HG02678 (cell line): ENCODE data around the gene SGCD.

Experiments
- ATAC-seq: cut with Tn5 transposase; IDR thresholded peaks from one replicate; pipeline ENCODE4 v1.9.1; 2021; ENCODE audit warnings: mild to moderate bottlenecking, moderate library complexity; ENCODE audit not compliant: unreplicated experiment

Gene SGCD

DNA sequence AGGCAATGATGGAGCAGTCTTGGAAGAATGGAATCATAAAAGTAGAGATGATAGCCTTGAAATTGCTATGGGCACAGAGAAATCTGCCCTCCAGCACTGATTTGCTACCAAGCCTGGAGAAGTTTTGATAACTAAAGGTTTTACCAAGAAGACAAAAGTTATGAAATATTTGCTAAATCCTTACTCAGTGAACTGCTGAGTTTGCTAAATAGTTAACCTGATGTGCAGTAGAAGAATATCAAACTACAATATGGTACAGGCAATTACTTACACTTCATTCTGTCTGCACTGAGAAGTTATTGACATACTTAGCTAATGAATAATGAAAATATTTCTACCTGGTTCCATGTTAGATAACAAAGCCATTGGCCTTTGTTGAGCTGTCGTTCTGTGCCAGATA is 124.5 kb downstream of the SGCD start:
- ATAC-seq, result no peak

DNA sequence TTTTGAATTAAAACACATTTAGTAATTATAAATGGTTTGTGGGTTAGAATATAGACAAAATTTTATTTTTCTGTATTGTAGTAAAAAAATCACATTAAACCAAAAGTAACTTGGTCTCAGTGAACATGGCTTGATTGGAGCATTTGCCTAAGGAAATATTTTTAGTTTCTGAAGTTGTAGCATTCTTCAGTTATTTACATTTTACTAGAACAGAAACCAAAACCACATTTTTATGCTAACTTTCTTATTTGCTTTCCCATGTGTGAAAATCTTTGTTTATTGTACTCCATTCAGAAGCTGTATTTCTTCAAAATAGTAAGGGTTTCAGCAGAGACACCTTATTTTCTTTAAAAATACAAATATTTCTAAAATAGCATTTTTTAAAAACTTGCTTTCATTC is 129.9 kb downstream of the SGCD start:
- no peak for ATAC-seq

DNA sequence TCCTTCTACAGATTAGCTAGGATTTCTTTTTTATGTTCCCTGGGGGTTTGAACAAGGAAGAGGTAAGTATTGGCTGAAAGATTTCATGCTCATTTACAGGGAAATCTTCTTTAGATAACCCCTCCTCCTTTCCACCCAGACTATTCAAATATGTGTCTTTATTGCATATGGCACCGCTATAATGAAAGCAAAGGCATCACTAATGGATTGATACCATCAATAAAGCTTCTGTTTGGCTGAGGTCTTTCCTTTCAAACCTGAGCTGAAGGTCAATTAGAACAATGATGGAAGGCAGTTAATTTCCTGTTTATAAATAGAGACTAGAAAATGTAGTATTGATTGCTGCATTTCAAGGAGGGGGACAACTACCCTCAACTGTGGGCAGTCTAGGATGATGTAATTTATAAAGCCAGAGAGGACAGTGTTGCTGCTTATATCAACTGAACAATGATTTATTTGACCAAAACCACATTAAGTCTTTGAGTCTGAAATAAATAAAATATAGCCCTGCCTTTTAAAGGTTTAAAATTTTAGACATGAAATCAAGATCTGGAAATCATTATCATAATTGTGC is 132.9 kb downstream of the SGCD start:
- no peak for ATAC-seq

DNA sequence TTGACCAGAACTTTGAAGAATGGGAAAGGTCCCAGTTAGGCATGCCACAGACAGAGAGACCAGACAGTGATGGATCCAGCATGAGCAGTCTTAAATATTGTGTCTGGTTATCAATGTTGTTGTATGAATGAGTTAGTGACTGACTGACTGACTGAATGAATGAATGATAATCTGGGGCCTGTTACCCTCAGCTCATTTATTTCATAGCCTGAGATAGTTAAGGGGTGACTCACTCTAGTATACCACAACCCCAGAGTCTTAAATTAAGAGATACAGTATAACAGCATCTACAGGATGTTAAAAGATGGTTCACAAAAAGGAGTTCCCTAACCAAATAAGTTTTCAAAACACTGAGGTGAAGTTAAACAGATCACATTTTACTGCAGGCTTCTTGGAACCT is 133.5 kb downstream of the SGCD start:
- ATAC-seq, result no peak

DNA sequence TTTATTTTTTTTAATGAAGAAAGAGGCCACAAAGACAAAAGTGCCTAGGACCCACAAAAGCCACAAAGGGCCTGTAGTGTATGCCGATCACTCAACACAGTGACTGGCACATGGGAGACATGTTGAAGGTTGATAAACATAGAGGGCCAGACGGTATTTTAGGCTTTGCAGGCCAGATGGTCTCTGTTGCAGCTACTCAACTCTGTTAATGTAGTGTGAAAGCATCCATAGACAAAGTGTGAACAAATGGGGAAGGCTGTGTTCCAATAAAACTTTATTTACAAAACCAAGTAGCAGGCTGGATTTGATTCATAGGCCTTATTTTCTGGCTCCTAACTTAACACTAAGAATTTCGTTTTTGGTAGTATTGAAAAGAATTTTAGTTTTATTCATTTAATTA is 139.9 kb downstream of the SGCD start:
- ATAC-seq, result no peak

- ATAC-seq, result no peak
Observed at GRCh38 chr5:156469636-156470035, 142.7 kb downstream of the SGCD start.

DNA sequence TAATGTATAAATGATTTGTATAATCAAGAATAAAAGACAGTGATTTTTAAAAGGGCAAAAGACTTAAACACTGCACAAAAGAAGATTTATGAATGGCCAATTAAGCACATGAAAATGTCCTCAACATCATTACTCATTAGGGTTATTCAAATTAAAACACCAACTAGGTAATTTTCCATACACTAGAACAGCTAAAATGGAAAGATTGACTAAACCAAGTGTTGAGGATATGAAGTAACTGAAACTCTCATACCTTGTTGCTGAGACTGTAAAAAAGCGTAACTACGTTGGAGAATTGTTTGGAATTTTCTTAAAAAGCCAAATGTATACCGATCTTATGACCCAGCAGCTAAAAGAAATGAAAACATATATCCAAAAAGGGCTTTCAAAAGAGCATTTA is 144.9 kb downstream of the SGCD start:
- no peak for ATAC-seq

GRCh38 chr5:156473269-156473908 is 146.4 kb downstream of the SGCD start:
- ATAC-seq, result no peak

DNA sequence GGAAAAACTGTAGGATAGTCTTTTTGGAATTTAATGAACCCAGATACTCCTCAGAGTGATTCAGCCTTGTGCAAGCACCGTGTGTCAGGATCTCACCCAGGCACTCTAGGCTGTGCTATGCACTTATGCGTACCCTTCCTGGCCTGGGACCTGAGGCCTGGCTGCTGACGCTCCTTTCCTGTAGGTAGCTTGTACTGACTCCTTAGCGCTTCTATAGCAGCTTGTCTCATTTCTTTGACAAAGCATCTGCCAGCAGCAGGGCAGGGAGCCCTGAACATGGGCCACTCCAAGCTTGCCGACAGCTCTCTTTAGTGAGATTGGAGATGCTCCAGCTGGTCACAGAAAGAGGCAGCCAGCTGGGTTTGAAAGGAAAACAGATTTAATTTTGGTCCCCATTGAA is 147.3 kb downstream of the SGCD start:
- no peak for ATAC-seq

DNA sequence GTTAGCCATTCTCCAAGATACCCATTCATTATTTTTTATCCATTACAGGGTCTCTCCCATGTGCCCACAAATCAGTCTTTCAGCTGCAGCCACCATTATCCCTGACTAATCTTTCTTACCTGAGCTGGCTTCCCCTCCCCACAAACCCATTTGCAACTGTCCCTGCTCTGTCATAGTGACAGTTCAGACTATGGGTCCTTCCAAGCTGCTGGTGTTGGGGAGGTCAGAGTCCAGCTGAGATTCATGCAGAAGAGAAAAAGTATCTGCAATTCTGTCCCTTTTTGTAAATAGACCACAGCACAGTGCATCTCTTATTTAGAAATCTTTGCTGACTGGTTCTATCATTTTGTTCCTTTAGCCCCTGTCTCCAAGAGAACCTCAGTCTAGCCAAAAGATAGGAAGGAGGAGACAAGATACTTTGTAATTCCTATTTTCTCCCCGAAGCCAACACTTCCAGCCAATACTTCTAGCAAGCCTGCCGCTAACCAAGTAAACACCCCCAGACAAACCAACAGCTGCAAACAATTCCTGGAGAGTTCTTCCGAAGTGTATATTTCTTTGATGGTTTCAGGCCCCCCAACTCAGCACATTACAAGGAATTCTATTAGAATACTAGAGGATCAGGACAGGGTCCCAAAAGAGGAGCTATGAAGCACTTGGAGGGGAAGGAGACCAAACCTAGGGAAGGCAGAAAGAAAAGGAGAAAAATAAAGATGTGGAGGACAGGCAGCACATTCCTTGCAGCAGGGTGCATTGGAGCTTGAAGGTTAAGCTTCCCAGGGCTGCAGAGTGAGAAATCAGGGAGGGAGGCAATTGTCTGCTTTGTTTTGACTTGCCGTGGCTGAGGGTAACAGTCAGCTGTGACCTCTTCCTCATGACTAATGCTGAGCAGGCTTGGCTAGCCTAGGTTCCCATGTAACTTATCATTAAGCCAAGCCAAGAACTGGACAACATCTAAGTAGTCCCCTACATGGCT is 148.5 kb downstream of the SGCD start:
- no peak for ATAC-seq

- no peak for ATAC-seq
Observed at GRCh38 chr5:156476158-156476551, 149.2 kb downstream of the SGCD start.

GRCh38 chr5:156476678-156477077 is 149.7 kb downstream of the SGCD start:
- ATAC-seq, result no peak

GRCh38 chr5:156477196-156477595 is 150.2 kb downstream of the SGCD start:
- ATAC-seq, result no peak

DNA sequence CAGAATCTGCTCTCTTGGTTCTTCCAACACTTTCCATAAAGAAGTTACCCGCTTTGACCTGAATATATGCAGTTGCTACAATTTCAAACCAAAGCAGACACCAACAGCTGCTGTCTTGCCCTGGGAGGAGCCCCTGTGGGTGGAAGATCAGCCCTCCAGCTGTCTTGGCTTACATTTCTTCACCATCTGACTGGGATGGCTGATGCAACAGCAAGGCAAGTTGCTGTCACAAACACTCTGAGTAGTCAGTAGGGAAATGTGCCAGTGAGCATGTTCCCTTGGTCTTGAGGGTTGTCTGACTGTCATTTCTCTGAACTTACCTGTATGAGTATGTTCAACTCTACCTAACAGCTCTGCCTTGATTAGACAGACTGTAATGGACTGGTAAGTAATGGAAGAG is 152.9 kb downstream of the SGCD start:
- no peak for ATAC-seq

DNA sequence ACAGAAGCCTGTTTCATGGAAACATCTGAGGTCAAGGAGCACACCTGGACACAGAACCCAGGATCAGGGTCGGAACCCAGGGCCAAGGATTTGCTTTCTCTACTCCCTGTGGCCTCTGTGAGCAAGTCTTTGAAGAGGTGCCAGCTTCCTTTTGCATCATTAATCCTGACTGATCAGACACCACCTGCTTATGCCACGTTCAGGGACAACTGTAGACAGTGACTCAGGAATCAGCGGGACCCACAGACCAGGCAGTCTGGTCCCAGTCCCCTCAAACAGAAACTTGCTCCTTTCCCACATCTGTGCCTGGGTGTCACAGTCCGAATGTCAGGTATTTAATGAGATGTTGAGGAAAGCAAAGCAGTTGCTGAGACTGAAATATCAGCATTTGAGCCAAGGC is 154.8 kb downstream of the SGCD start:
- ATAC-seq, result no peak

GRCh38 chr5:156482818-156483217 is 155.9 kb downstream of the SGCD start:
- no peak for ATAC-seq

DNA sequence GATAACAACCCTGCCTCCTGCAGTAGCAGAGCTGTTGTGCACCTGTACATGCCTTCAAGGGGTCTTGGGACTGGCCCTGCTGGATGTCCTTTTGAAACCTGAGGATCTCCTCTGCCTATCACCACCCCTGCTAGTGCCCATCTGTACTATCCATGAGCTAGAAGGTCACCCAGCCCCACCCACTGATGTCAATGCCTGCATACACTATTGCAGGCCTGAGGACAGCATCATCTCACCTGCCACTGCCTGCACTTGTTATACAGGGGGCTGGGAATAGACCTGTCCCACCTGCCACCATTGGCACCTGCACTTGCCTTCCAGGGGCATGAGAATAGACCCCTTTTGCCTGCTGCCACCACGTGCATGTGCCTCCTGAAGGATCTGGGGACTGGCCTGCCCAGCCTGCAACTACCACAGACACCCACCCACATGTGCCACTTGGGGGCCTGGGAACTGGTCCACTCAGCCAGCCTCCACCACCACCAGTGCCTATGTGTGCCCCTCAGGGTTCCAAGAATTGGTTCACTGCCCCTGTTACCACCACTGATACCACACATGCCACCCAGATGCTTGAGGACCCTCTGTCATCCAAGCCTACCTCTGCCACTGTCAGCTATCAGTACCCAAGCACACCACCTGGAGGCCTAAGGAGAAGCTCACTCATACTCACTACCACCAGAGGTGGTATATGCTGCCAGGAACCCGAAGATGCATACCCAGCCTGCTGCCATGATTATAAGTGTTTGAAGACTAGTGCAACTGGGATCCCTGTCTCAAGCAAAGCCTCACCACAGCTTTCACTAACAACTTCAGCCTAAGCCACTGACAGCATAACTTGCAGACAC is 159.7 kb downstream of the SGCD start:
- ATAC-seq, result no peak

GRCh38 chr5:156491766-156492165 is 164.8 kb downstream of the SGCD start:
- ATAC-seq, result no peak

- ATAC-seq, result no peak
Observed at GRCh38 chr5:156496291-156496690, 169.3 kb downstream of the SGCD start.

GRCh38 chr5:156497804-156498208 is 170.8 kb downstream of the SGCD start:
- ATAC-seq, result no peak
